HCT116 (cell line): ENCODE measurements around the gene ARL6IP4.

Experiments used
- CEBPB ChIP-seq: IDR thresholded peaks from 2 replicates; pipeline ENCODE4 v1.6.1; 2012; ENCODE audit warnings: low read depth
- CTCF ChIP-seq, 3 experiments: fragments of 200-600 bp in 1 of 3; sonication (generic) in 1 of 3; IDR thresholded peaks in 2 of 3; conservative IDR thresholded peaks in 1 of 3; 2 replicates each; pipeline ENCODE4 v1.5.1; 2012 to 2017; ENCODE audit warnings: low read depth in 2 of 3, low read length in 2 of 3, antibody characterized with exemption in 1 of 3, borderline replicate concordance in 1 of 3, control low read depth in 1 of 3, mild to moderate bottlenecking in 1 of 3, mixed read lengths in 1 of 3, mixed run types in 1 of 3, moderate library complexity in 1 of 3; ENCODE audit not compliant: insufficient read depth in 1 of 3
- EZH2 ChIP-seq: fragments of 200-600 bp; sonication (generic); IDR thresholded peaks from 2 replicates; pipeline ENCODE4 v1.6.1; 2017; ENCODE audit warnings: antibody characterized with exemption, mixed run types
- EZH2phosphoT487 ChIP-seq: fragments of 200-600 bp; IDR thresholded peaks from 2 replicates; pipeline ENCODE4 v1.6.1; 2018; ENCODE audit warnings: antibody characterized with exemption, borderline replicate concordance
- JUND ChIP-seq: IDR thresholded peaks from 2 replicates; pipeline ENCODE4 v1.6.1; 2012
- MAX ChIP-seq: IDR thresholded peaks from 2 replicates; pipeline ENCODE4 v1.6.1; 2012
- POLR2A ChIP-seq: IDR thresholded peaks from 2 replicates; pipeline ENCODE4 v1.7.0; 2011; ENCODE audit warnings: borderline replicate concordance; ENCODE audit not compliant: insufficient read depth, insufficient read length; ENCODE audit errors: extremely low read depth
- POLR2AphosphoS5 ChIP-seq: IDR thresholded peaks from 2 replicates; pipeline ENCODE4 v1.6.1; 2011; ENCODE audit warnings: mild to moderate bottlenecking, low read depth, low read length, moderate library complexity
- RAD21 ChIP-seq: IDR thresholded peaks from 2 replicates; pipeline ENCODE4 v1.6.1; 2012; ENCODE audit warnings: low read depth, mild to moderate bottlenecking
- REST ChIP-seq: IDR thresholded peaks from 2 replicates; pipeline ENCODE4 v1.6.1; 2012; ENCODE audit warnings: low read depth
- SIN3A ChIP-seq: IDR thresholded peaks from 2 replicates; pipeline ENCODE4 v1.6.1; 2012; ENCODE audit warnings: low read depth
- SP1 ChIP-seq: IDR thresholded peaks from 2 replicates; pipeline ENCODE4 v1.6.1; 2012; ENCODE audit warnings: low read depth
- ZNF274 ChIP-seq: fragments of 200-500 bp; sonication (Bioruptor generic); IDR thresholded peaks from 2 replicates; pipeline ENCODE4 v1.6.1; 2014; ENCODE audit warnings: mild to moderate bottlenecking, low read depth, low read length, inconsistent platforms
- TF ChIP-seq, protein P1 (sequence below): IDR thresholded peaks from 2 replicates; pipeline ENCODE4 v1.6.1; 2012

DNA sequence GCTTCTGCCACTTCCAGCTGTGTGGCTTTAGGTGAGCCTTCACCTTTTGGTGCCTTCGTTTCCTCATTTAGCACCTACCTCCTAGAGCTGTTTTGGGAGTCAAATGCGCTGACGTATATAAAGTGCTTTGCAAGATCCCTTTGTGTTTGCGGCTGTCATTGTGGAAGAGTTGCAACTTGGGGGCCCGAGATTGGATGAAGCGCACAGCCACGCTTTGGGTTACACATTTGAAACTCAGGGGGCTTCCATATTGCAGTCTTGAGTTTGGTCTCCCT is 636 bp upstream of the ARL6IP4 start:
- no peak for TF ChIP-seq CTCF (IDR thresholded peaks at IDR 0.05 in 2 of 3, conservative IDR thresholded peaks at IDR 0.05 in 1 of 3; ENCODE audit: borderline replicate concordance in 1 of 3, insufficient read depth in 1 of 3, low read depth in 2 of 3, low read length in 2 of 3)
- no peak for TF ChIP-seq POLR2A
- TF ChIP-seq CEBPB = no peak
- no peak for TF ChIP-seq POLR2AphosphoS5
- no peak for TF ChIP-seq EZH2phosphoT487
- no peak for TF ChIP-seq SIN3A
- TF ChIP-seq ZNF274 = no peak
- TF ChIP-seq JUND = no peak
- no peak for TF ChIP-seq REST
- TF ChIP-seq MAX = no peak
- no peak for TF ChIP-seq SP1
- TF ChIP-seq, protein P1, sequence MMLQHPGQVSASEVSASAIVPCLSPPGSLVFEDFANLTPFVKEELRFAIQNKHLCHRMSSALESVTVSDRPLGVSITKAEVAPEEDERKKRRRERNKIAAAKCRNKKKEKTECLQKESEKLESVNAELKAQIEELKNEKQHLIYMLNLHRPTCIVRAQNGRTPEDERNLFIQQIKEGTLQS = no peak
- no peak for TF ChIP-seq EZH2
- TF ChIP-seq RAD21 = no peak
